Right lobe of liver (tissue), 6 donors: Measurements from ENCODE around the gene BRD2. TPM values are rescaled to one million over a fixed set of nuclear protein-coding genes. Genes with fewer than 3 reads are reported as not detected.

ENCODE experiments used
- ATAC-seq, 4 donors: fragments of 200-7000 bp; cut with Tn5 transposase; one replicate each; pipeline ENCODE4 v1.9.1; 2020; ENCODE audit warnings: mild to moderate bottlenecking in 4 of 4, moderate library complexity in 4 of 4
- DNase-seq, 3 donors: peaks; one replicate each; pipeline ENCODE4 v3.0.0-alpha.2; 2020
- H3K27ac ChIP-seq, 3 donors: fragments of 200-600 bp; one replicate each; pipeline ENCODE4 v1.8.0; 2022
- H3K27me3 ChIP-seq, 2 donors: fragments of 200-600 bp; one replicate each; pipeline ENCODE4 v1.8.0; 2022
- H3K36me3 ChIP-seq, 4 donors: fragments of 200-600 bp; sonication (generic) in 1 of 4; one replicate each; pipeline versions ENCODE4 v1.5.1 to v1.8.0; 2017 to 2022; ENCODE audit warnings: control low read depth in 1 of 4
- H3K4me1 ChIP-seq, 4 donors: fragments of 200-600 bp; sonication (generic) in 1 of 4; one replicate each; pipeline versions ENCODE4 v1.5.1 to v1.8.0; 2017 to 2022; ENCODE audit warnings: control low read depth in 1 of 4
- H3K4me3 ChIP-seq, 3 donors: fragments of 200-600 bp; one replicate each; pipeline ENCODE4 v1.8.0; 2022
- H3K9me3 ChIP-seq, 4 donors: fragments of 200-600 bp; sonication (generic) in 1 of 4; one replicate each; pipeline versions ENCODE4 v1.5.1 to v1.8.0; 2017 to 2022; ENCODE audit warnings: control low read depth in 1 of 4
- CTCF ChIP-seq, 4 donors: fragments of 200-600 bp in 3 of 4; fragments of 450-650 bp in 1 of 4; IDR thresholded peaks; one replicate each; pipeline versions ENCODE4 v1.5.1 to v1.8.0; 2016 to 2022; ENCODE audit warnings: antibody characterized with exemption in 4 of 4, mild to moderate bottlenecking in 2 of 4
- POLR2A ChIP-seq: fragments of 450-650 bp; IDR thresholded peaks from one replicate; pipeline ENCODE4 v1.6.1; 2017; ENCODE audit warnings: antibody characterized with exemption, mild to moderate bottlenecking
- WGBS: methylation state at CpG from one replicate; pipeline ENCODE4 v1.1.6; 2018; ENCODE audit warnings: low coverage, low lambda C conversion rate; ENCODE audit not compliant: insufficient coverage; ENCODE audit errors: missing lambda C conversion rate; 5-methylcytosine and 5-hydroxymethylcytosine counted together
- intact Hi-C, 2 donors: fragments of 100-400 bp; cut with DNase I; formaldehyde crosslinking; loops; one replicate each; pipeline versions ENCODE4 v1.11.2 to v1.14.1; 2022
- total RNA-seq, 6 experiments: library from RNA; depleted of rRNA in 2 of 6; stranded (reverse); fragments of >200 nt in 2 of 6; fragmentation: NEBNext Ultra II Directional in 3 of 6; extraction: Animal tissue kit (Norgen Biotek cat#: 25700) in 3 of 6; gene quantifications; one replicate each; pipeline versions ENCODE4 v1.1.0 to v1.2.4, GENCODE V29; 2016 to 2023
- donor health status: DM: no; HTN: yes; CAD: no.
- donor health status: DM: no; HTN: no; CAD: no.
- donor health status: DM: no; HTN: no; CAD: no.
- donor health status: DM: no; HTN: yes; CAD: no.
- donor health status: DM: no; HTN: yes; CAD: no.

BRD2 gene
- total RNA-seq, 6 experiments from 2014 or later, result 66.3 to 111 (median 73.7) TPM

DNA sequence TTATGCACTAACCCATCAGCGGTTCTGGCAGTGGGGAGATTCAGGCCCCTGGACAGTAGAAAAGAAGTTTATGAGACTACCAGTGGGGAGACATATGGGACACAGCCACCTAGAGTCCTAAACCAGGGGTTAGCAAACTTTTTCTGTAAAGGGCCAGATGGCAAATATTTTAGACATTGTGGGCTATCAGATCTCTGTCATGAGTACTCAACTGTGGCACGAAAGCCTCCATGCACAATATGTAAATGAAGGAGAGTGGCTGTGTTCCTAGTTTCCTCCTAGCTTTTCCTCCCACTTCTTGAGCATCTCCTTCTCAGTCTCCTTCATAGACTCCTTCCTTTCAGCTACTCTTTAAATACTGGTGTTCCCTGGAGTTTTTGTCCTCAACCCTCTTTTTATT lies 12.2 kb upstream of the BRD2 start:
- Histone ChIP-seq H3K36me3 (no peaks in the 10 kb centered on the region), H3K27ac (no peak overlapping the region), H3K9me3 (no peaks in the 10 kb centered on the region), H3K4me1 (no peaks in the 10 kb centered on the region), H3K4me3 (no peak overlapping the region), H3K27me3 (no peaks in the 10 kb centered on the region)
- ATAC-seq, result no peak
- 100% methylated on average over 2 of the region's 2 CpGs for WGBS
- TF ChIP-seq CTCF (IDR thresholded peaks at IDR 0.05), result no peak
- TF ChIP-seq POLR2A, result no peak
- no peak for DNase-seq
- intact Hi-C loops, result no loop called here

GRCh38 chr6:32960563-32960962 lies 7.8 kb upstream of the BRD2 start:
- Histone ChIP-seq H3K4me1 (no peaks in the 10 kb centered on the region), H3K27ac (no peak overlapping the region), H3K9me3 (no peaks in the 10 kb centered on the region), H3K4me3 (no peak overlapping the region), H3K27me3 (no peaks in the 10 kb centered on the region), H3K36me3 (no peaks in the 10 kb centered on the region)
- TF ChIP-seq POLR2A (no peak), CTCF (IDR thresholded peaks at IDR 0.05) (no peak)
- intact Hi-C loops, result no loop called here
- 96% methylated on average over 3 of the region's 5 CpGs for WGBS
- DNase-seq, result no peak
- no peak for ATAC-seq

GRCh38 chr6:32962213-32962826 lies 6.1 kb upstream of the BRD2 start:
- no peaks in the 10 kb centered on the region for H3K9me3 ChIP-seq
- H3K36me3 ChIP-seq, result no peaks in the 10 kb centered on the region
- no peak for DNase-seq
- H3K4me1 ChIP-seq, result peaks cover 0 to 17% (median 8%) of the 10 kb centered on the region in 4 donors
- H3K27me3 ChIP-seq, result no peaks in the 10 kb centered on the region
- H3K27ac ChIP-seq, result no peak overlapping the region
- intact Hi-C loops, result no loop called here
- WGBS, result 40% methylated on average over 1 of the region's 1 CpG
- no peak for ATAC-seq
- no peak overlapping the region for H3K4me3 ChIP-seq
- TF ChIP-seq CTCF (IDR thresholded peaks at IDR 0.05), result no peak
- TF ChIP-seq POLR2A, result no peak

DNA sequence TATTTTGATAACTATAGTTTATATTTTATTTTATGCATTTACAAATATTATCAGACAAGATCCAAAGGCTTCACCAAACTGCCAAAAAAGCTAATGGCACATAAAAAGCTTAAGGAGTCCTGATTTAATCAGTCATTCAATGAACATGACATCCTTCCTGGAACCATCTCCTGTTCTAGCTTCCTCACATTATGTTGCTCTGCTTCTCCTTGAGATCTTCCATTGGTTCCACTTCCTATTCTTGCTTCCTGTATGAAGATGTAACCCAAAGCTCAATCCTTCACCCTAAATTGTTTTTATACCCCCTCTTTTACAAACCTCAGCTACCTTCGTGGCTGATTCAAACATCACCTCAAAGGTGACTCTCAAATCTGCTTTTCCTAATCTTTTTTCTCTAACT lies 4.5 kb upstream of the BRD2 start:
- 30% methylated on average over 1 of the region's 1 CpG for WGBS
- H3K4me1 ChIP-seq, result peaks cover 0 to 17% (median 8%) of the 10 kb centered on the region in 4 donors
- H3K27ac ChIP-seq, result no peak overlapping the region
- no peak for ATAC-seq
- no peak for TF ChIP-seq POLR2A
- TF ChIP-seq CTCF (IDR thresholded peaks at IDR 0.05), result no peak
- H3K27me3 ChIP-seq, result no peaks in the 10 kb centered on the region
- intact Hi-C loops, result no loop called here
- H3K36me3 ChIP-seq, result no peaks in the 10 kb centered on the region
- H3K9me3 ChIP-seq, result no peaks in the 10 kb centered on the region
- no peak overlapping the region for H3K4me3 ChIP-seq
- no peak for DNase-seq

DNA sequence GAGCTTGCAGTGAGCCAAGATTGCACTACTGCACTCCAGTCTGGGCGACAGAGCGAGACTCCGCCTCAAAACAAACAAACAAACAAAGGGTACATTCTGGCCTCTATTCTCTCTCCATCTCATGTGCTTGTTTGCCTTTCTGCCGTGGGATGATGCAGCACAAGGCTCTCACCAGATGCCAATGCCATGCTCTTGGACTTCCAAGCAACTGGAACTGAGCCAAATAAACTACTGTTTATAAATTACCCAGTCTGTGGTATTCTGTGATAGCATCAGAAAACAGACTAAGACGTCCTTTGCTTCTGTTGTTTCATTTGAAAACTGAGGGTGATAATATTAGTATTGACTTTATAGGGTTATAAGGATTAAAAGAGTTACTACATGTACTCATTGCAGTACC lies 3.6 kb upstream of the BRD2 start:
- TF ChIP-seq CTCF (IDR thresholded peaks at IDR 0.05) (no peak), POLR2A (no peak)
- intact Hi-C loops, result no loop called here
- Histone ChIP-seq H3K27ac (no peak overlapping the region), H3K27me3 (no peaks in the 10 kb centered on the region), H3K4me3 (no peak overlapping the region), H3K4me1 (peaks cover 0 to 17% (median 8%) of the 10 kb centered on the region in 4 donors), H3K36me3 (no peaks in the 10 kb centered on the region), H3K9me3 (no peaks in the 10 kb centered on the region)
- DNase-seq, result no peak
- WGBS, result 68% methylated on average over 5 of the region's 5 CpGs
- ATAC-seq, result no peak
